HEK293 (cell line): ENCODE results near the gene FAR1.
A peak's percentile ranks its signal among the peaks of the same experiment; 100 is the strongest.

Experiments used
- GLI4 ChIP-seq: fragments of 450-650 bp; formaldehyde crosslinking; IDR thresholded peaks from 2 replicates; pipeline ENCODE4 v1.5.1; 2016; ENCODE audit warnings: missing biosample characterization, missing genetic modification characterization
- HOXC10 ChIP-seq: sonication (generic); formaldehyde crosslinking; IDR thresholded peaks from 2 replicates; pipeline ENCODE4 v1.8.1; 2023; ENCODE audit warnings: mild to moderate bottlenecking, missing genetic modification reagents
- KLF9 ChIP-seq: fragments of 450-650 bp; formaldehyde crosslinking; IDR thresholded peaks from 2 replicates; pipeline ENCODE4 v1.5.1; 2016; ENCODE audit warnings: missing biosample characterization, missing genetic modification characterization, low read depth
- MEIS1 ChIP-seq: sonication (generic); formaldehyde crosslinking; IDR thresholded peaks from 2 replicates; pipeline ENCODE4 v1.8.1; 2022; ENCODE audit warnings: missing genetic modification reagents, mild to moderate bottlenecking, borderline replicate concordance
- PRDM2 ChIP-seq: fragments of 450-650 bp; formaldehyde crosslinking; IDR thresholded peaks from 2 replicates; pipeline ENCODE4 v1.5.1; 2016; ENCODE audit warnings: missing biosample characterization, missing genetic modification characterization, borderline replicate concordance
- SCRT2 ChIP-seq: fragments of 450-650 bp; formaldehyde crosslinking; IDR thresholded peaks from 2 replicates; pipeline ENCODE4 v1.5.1; 2016; ENCODE audit warnings: missing biosample characterization, missing genetic modification characterization
- ZBTB20 ChIP-seq: fragments of 450-650 bp; formaldehyde crosslinking; IDR thresholded peaks from 2 replicates; pipeline ENCODE4 v1.5.1; 2016; ENCODE audit warnings: missing biosample characterization, missing genetic modification characterization
- ZNF112 ChIP-seq: fragments of 450-650 bp; formaldehyde crosslinking; IDR thresholded peaks from 2 replicates; pipeline ENCODE4 v1.5.0; 2017; ENCODE audit warnings: missing biosample characterization, missing genetic modification characterization
- ZNF132 ChIP-seq: fragments of 450-650 bp; formaldehyde crosslinking; IDR thresholded peaks from 2 replicates; pipeline ENCODE4 v1.5.1; 2017; ENCODE audit warnings: missing biosample characterization, missing genetic modification characterization, borderline replicate concordance
- ZNF169 ChIP-seq: fragments of 450-650 bp; formaldehyde crosslinking; IDR thresholded peaks from 2 replicates; pipeline ENCODE4 v1.5.1; 2016; ENCODE audit warnings: missing biosample characterization, missing genetic modification characterization
- ZNF26 ChIP-seq: fragments of 450-650 bp; formaldehyde crosslinking; IDR thresholded peaks from 2 replicates; pipeline ENCODE4 v1.5.1; 2016; ENCODE audit warnings: missing biosample characterization, missing genetic modification characterization
- ZNF335 ChIP-seq: fragments of 450-650 bp; formaldehyde crosslinking; conservative IDR thresholded peaks from 2 replicates; pipeline ENCODE4 v1.5.1; 2016; ENCODE audit warnings: missing biosample characterization, missing genetic modification characterization
- ZNF433 ChIP-seq: fragments of 450-650 bp; formaldehyde crosslinking; IDR thresholded peaks from 2 replicates; pipeline ENCODE4 v1.5.1; 2016; ENCODE audit warnings: missing biosample characterization, missing genetic modification characterization, low read depth
- ZNF473 ChIP-seq: fragments of 450-650 bp; formaldehyde crosslinking; IDR thresholded peaks from 2 replicates; pipeline ENCODE4 v1.5.1; 2017; ENCODE audit warnings: missing biosample characterization, missing genetic modification characterization
- ZNF48 ChIP-seq: fragments of 450-650 bp; formaldehyde crosslinking; IDR thresholded peaks from 2 replicates; pipeline ENCODE4 v1.5.1; 2016; ENCODE audit warnings: missing biosample characterization, missing genetic modification characterization
- ZNF514 ChIP-seq: fragments of 450-650 bp; formaldehyde crosslinking; IDR thresholded peaks from 2 replicates; pipeline ENCODE4 v1.5.1; 2016; ENCODE audit warnings: missing biosample characterization, missing genetic modification characterization
- ZNF558 ChIP-seq: fragments of 450-650 bp; formaldehyde crosslinking; IDR thresholded peaks from 2 replicates; pipeline ENCODE4 v1.5.1; 2016; ENCODE audit warnings: missing biosample characterization, missing genetic modification characterization
- ZNF560 ChIP-seq: fragments of 450-650 bp; formaldehyde crosslinking; IDR thresholded peaks from 2 replicates; pipeline ENCODE4 v1.5.1; 2017; ENCODE audit warnings: missing biosample characterization, missing genetic modification characterization, borderline replicate concordance
- ZNF639 ChIP-seq: fragments of 450-650 bp; formaldehyde crosslinking; IDR thresholded peaks from 2 replicates; pipeline ENCODE4 v1.5.1; 2016; ENCODE audit warnings: missing biosample characterization, missing genetic modification characterization
- ZNF704 ChIP-seq: fragments of 450-650 bp; formaldehyde crosslinking; IDR thresholded peaks from 2 replicates; pipeline ENCODE4 v1.5.1; 2016; ENCODE audit warnings: missing biosample characterization, missing genetic modification characterization
- ZNF707 ChIP-seq: fragments of 450-650 bp; formaldehyde crosslinking; IDR thresholded peaks from 2 replicates; pipeline ENCODE4 v1.5.1; 2016; ENCODE audit warnings: missing biosample characterization, missing genetic modification characterization
- ZXDB ChIP-seq: fragments of 450-650 bp; formaldehyde crosslinking; IDR thresholded peaks from 2 replicates; pipeline ENCODE4 v1.5.1; 2016; ENCODE audit warnings: missing biosample characterization, missing genetic modification characterization
- TF ChIP-seq, protein P1 (sequence below): fragments of 450-650 bp; formaldehyde crosslinking; IDR thresholded peaks from 2 replicates; pipeline ENCODE4 v1.5.1; 2016; ENCODE audit warnings: missing biosample characterization, missing genetic modification characterization
- TF ChIP-seq, protein P2 (sequence below): fragments of 450-650 bp; formaldehyde crosslinking; IDR thresholded peaks from 2 replicates; pipeline ENCODE4 v1.5.1; 2017; ENCODE audit warnings: missing biosample characterization, missing genetic modification characterization
- TF ChIP-seq, protein P3 (sequence below): fragments of 450-650 bp; formaldehyde crosslinking; IDR thresholded peaks from 2 replicates; pipeline ENCODE4 v1.5.1; 2016; ENCODE audit warnings: missing biosample characterization, missing genetic modification characterization

Gene FAR1

DNA sequence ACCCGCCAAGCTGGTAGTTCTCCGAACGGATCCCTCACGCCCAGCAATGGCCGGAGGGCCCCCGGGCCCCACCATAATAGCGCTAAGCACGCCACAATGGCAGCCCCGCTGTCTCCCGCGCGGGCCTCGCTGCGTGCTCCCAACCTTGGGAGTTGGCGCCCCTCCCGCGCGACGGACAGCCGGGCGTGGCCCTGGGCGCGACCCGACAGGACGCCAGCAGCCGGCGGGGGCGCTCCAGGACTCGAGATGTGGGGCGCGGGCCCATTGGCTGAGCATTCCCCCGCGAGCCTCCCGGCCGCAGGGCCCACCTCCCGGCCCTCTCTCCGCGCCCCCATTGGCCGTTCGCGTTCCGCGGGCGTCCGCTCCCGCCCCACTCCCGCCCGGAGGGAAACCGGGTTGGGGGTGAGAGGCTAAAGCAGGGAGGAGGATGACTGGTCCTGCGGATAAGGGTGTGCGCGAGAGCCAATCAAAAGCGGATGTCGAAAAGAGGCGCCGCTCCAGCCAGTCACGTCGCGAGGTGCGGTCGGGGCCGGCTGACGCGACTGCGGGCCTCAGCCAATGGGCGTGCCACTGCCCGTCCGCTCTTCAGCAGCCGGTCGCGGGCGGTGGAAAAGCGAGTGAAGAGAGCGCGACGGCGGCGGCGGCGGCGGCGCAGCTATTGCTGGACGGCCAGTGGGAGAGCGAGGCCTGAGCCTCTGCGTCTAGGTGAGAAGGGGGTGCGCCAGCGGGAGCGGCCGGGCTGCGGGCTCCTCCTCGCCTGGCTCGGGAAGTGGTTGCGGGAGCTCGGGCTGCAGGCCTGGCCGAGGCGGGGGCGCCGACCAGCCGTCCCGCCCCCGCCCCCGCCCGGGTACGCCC is at the start of gene FAR1 (continued):
- TF ChIP-seq PRDM2 (tag by site-specific recombination) (no peak), ZNF169 (no peak), MEIS1 (CRISPR knock-in tag) (no peak), ZNF473 (tag by site-specific recombination) (no peak), ZNF433 (tag by site-specific recombination) (no peak), ZNF707 (tag by site-specific recombination) (no peak), ZBTB20 (no peak), ZNF112 (tag by site-specific recombination) (no peak), ZNF514 (no peak), HOXC10 (CRISPR knock-in tag) (no peak), SCRT2 (no peak), ZNF48 (tag by site-specific recombination) (no peak), ZNF704 (no peak), GLI4 (tag by site-specific recombination) (no peak), ZXDB (peak; percentile 31; the same call in 1 of the 2 replicates), ZNF26 (no peak), KLF9 (peak; percentile 46), ZNF560 (no peak), ZNF558 (tag by site-specific recombination) (no peak), ZNF335 (peak; percentile 38; the same call in 1 of the 2 replicates), ZNF639 (tag by site-specific recombination) (no peak), ZNF132 (tag by site-specific recombination) (no peak)
- TF ChIP-seq, protein P1, sequence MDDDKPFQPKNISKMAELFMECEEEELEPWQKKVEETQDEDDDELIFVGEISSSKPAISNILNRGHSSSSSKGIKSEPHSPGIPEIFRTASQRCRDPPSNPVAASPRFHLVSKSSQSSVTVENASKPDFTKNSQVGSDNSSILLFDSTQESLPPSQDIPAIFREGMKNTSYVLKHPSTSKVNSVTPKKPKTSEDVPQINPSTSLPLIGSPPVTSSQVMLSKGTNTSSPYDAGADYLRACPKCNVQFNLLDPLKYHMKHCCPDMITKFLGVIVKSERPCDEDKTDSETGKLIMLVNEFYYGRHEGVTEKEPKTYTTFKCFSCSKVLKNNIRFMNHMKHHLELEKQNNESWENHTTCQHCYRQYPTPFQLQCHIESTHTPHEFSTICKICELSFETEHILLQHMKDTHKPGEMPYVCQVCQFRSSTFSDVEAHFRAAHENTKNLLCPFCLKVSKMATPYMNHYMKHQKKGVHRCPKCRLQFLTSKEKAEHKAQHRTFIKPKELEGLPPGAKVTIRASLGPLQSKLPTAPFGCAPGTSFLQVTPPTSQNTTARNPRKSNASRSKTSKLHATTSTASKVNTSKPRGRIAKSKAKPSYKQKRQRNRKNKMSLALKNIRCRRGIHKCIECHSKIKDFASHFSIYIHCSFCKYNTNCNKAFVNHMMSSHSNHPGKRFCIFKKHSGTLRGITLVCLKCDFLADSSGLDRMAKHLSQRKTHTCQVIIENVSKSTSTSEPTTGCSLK (tag by site-specific recombination) = no peak
- TF ChIP-seq, protein P2, sequence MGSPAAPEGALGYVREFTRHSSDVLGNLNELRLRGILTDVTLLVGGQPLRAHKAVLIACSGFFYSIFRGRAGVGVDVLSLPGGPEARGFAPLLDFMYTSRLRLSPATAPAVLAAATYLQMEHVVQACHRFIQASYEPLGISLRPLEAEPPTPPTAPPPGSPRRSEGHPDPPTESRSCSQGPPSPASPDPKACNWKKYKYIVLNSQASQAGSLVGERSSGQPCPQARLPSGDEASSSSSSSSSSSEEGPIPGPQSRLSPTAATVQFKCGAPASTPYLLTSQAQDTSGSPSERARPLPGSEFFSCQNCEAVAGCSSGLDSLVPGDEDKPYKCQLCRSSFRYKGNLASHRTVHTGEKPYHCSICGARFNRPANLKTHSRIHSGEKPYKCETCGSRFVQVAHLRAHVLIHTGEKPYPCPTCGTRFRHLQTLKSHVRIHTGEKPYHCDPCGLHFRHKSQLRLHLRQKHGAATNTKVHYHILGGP = no peak
- TF ChIP-seq, protein P3, sequence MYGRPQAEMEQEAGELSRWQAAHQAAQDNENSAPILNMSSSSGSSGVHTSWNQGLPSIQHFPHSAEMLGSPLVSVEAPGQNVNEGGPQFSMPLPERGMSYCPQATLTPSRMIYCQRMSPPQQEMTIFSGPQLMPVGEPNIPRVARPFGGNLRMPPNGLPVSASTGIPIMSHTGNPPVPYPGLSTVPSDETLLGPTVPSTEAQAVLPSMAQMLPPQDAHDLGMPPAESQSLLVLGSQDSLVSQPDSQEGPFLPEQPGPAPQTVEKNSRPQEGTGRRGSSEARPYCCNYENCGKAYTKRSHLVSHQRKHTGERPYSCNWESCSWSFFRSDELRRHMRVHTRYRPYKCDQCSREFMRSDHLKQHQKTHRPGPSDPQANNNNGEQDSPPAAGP (tag by site-specific recombination) = peak; percentile 51; the same call in 1 of the 2 replicates
